HEK293 (cell line): ENCODE measurements around the gene GRAMD4.

Source experiments
- CTCF ChIP-seq: fragments of 450-650 bp; formaldehyde crosslinking; IDR thresholded peaks from 2 replicates; pipeline ENCODE4 v1.5.1; 2016; ENCODE audit warnings: missing biosample characterization, missing genetic modification characterization
- ELK4 ChIP-seq: IDR thresholded peaks from 2 replicates; pipeline ENCODE4 v1.6.1; 2011; ENCODE audit warnings: mild to moderate bottlenecking, low read depth, low read length, borderline replicate concordance
- PBX3 ChIP-seq: sonication (generic); formaldehyde crosslinking; IDR thresholded peaks from 2 replicates; pipeline ENCODE4 v1.8.1; 2022; ENCODE audit warnings: mild to moderate bottlenecking, moderate library complexity, missing genetic modification reagents
- REST ChIP-seq: fragments of 450-650 bp; formaldehyde crosslinking; IDR thresholded peaks from 2 replicates; pipeline ENCODE4 v1.5.1; 2016; ENCODE audit warnings: missing biosample characterization, missing genetic modification characterization
- ZNF175 ChIP-seq: fragments of 450-650 bp; formaldehyde crosslinking; IDR thresholded peaks from 2 replicates; pipeline ENCODE4 v1.5.1; 2016; ENCODE audit warnings: missing biosample characterization, missing genetic modification characterization
- ZNF23 ChIP-seq: fragments of 450-650 bp; formaldehyde crosslinking; IDR thresholded peaks from 2 replicates; pipeline ENCODE4 v1.5.1; 2016; ENCODE audit warnings: missing biosample characterization, missing genetic modification characterization, borderline replicate concordance
- ZNF24 ChIP-seq: fragments of 450-650 bp; formaldehyde crosslinking; IDR thresholded peaks from 2 replicates; pipeline ENCODE4 v1.5.1; 2016; ENCODE audit warnings: missing biosample characterization, missing genetic modification characterization
- ZNF248 ChIP-seq: fragments of 450-650 bp; formaldehyde crosslinking; IDR thresholded peaks from 2 replicates; pipeline ENCODE4 v1.5.1; 2017; ENCODE audit warnings: missing biosample characterization, missing genetic modification characterization
- ZNF362 ChIP-seq: fragments of 450-650 bp; formaldehyde crosslinking; IDR thresholded peaks from 2 replicates; pipeline ENCODE4 v1.5.1; 2016; ENCODE audit warnings: missing biosample characterization, missing genetic modification characterization
- ZNF501 ChIP-seq: fragments of 450-650 bp; formaldehyde crosslinking; IDR thresholded peaks from 2 replicates; pipeline ENCODE4 v1.5.1; 2016; ENCODE audit warnings: missing biosample characterization, missing genetic modification characterization
- ZNF561 ChIP-seq: fragments of 450-650 bp; IDR thresholded peaks from 2 replicates; pipeline ENCODE4 v1.5.1; 2018; ENCODE audit warnings: missing biosample characterization, missing genetic modification characterization, borderline replicate concordance
- ZNF580 ChIP-seq: fragments of 450-650 bp; formaldehyde crosslinking; IDR thresholded peaks from 2 replicates; pipeline ENCODE4 v1.5.1; 2016; ENCODE audit warnings: missing biosample characterization, missing genetic modification characterization
- ZNF776 ChIP-seq: fragments of 450-650 bp; formaldehyde crosslinking; IDR thresholded peaks from 2 replicates; pipeline ENCODE4 v1.5.0; 2017; ENCODE audit warnings: missing biosample characterization, missing genetic modification characterization, borderline replicate concordance
- ZNF830 ChIP-seq: fragments of 450-650 bp; IDR thresholded peaks from 2 replicates; pipeline ENCODE4 v1.5.0; 2018; ENCODE audit warnings: missing biosample characterization, missing genetic modification characterization, low read depth, mild to moderate bottlenecking, moderate library complexity

- no peak for TF ChIP-seq ZNF561
- TF ChIP-seq ZNF830 (tag by site-specific recombination): no peak
- TF ChIP-seq ZNF362: no peak
- TF ChIP-seq ELK4: no peak
- TF ChIP-seq ZNF23 (tag by site-specific recombination): no peak
- TF ChIP-seq ZNF248: no peak
- no peak for TF ChIP-seq ZNF24 (tag by site-specific recombination)
- no peak for TF ChIP-seq ZNF580
- TF ChIP-seq ZNF501 (tag by site-specific recombination): no peak
- TF ChIP-seq CTCF: no peak
- TF ChIP-seq ZNF175: no peak
- TF ChIP-seq ZNF776 (tag by site-specific recombination): no peak
- TF ChIP-seq PBX3 (CRISPR knock-in tag): no peak
- no peak for TF ChIP-seq REST
These were observed 55.8 kb downstream of the GRAMD4 start for GRCh38 chr22:46675938-46676337.
